NCI-H187 (cell line): ENCODE measurements around the gene SLC25A27.

Source experiments
- DNase-seq, 2 experiments: peaks; one replicate each; lab custom pipeline; 2025; lab: John Stamatoyannopoulos, UW

Gene SLC25A27

DNA sequence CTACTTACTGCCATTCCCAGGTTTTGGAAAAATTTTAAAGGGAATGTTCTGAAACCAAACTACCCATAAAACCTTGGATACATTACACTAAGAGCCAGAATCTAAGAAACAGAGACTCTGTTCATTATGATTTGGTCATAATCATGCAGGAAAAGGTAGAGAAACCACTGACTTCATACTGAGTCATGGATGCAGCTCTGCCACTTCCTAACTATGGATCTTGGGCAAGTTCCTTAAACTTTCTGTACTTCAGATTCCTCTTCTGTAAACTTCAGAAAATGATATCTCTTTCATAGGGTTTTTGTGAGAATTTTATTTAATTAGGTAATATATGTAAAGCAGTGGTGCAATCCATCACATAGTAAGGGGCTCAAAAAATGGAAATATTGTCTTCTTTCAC, 62.4 kb downstream of the SLC25A27 start:
- DNase-seq: no peak

- DNase-seq: no peak
These were observed 66.3 kb downstream of the SLC25A27 start for GRCh38 chr6:46719099-46719498.

GRCh38 chr6:46720401-46720800, 67.6 kb downstream of the SLC25A27 start:
- no peak for DNase-seq
